GM21360 (cell line): ENCODE measurements around the gene ATP5PF.
"Not testable (repeated sequence)": the region's sequence is repeated elsewhere in the genome, so short reads cannot be mapped to it uniquely, and the experiment has no call there.

Experiments
- ATAC-seq: cut with Tn5 transposase; IDR thresholded peaks from one replicate; pipeline ENCODE4 v1.9.1; 2021; ENCODE audit warnings: mild to moderate bottlenecking, moderate library complexity; ENCODE audit not compliant: unreplicated experiment

ATP5PF gene

GRCh38 chr21:25732091-25732760 is 2.5 kb downstream of the ATP5PF start:
- no peak for ATAC-seq

- no peak for ATAC-seq
Measured at GRCh38 chr21:25722631-25723030, 12.1 kb downstream of the ATP5PF start.

GRCh38 chr21:25721987-25722386 is 12.7 kb downstream of the ATP5PF start:
- ATAC-seq = no peak

GRCh38 chr21:25717491-25718147 is 17.1 kb downstream of the ATP5PF start:
- ATAC-seq = no peak

- not testable (repeated sequence) for ATAC-seq
Measured at GRCh38 chr21:25714066-25714465, 20.6 kb downstream of the ATP5PF start.

- no peak for ATAC-seq
Measured at GRCh38 chr21:25710550-25710949, 24.2 kb downstream of the ATP5PF start.

- ATAC-seq = no peak
Measured at GRCh38 chr21:25709684-25710265, 24.9 kb downstream of the ATP5PF start.

GRCh38 chr21:25708467-25709065 is 26.1 kb downstream of the ATP5PF start:
- ATAC-seq = no peak

- ATAC-seq = no peak
Measured at GRCh38 chr21:25701529-25701928, 33.2 kb downstream of the ATP5PF start.

- ATAC-seq = no peak
Measured at GRCh38 chr21:25700741-25701140, 34.0 kb downstream of the ATP5PF start.

GRCh38 chr21:25695461-25695860 is 39.2 kb downstream of the ATP5PF start:
- ATAC-seq = not testable (repeated sequence)

- no peak for ATAC-seq
Measured at GRCh38 chr21:25691976-25692375, 42.7 kb downstream of the ATP5PF start.

- ATAC-seq = no peak
Measured at GRCh38 chr21:25689226-25689625, 45.5 kb downstream of the ATP5PF start.

- ATAC-seq = no peak
Measured at GRCh38 chr21:25688275-25689155, 46.2 kb downstream of the ATP5PF start.

- no peak for ATAC-seq
Measured at GRCh38 chr21:25687787-25688186, 46.9 kb downstream of the ATP5PF start.

GRCh38 chr21:25682382-25682781 is 52.3 kb downstream of the ATP5PF start:
- no peak for ATAC-seq

GRCh38 chr21:25676451-25676850 is 58.3 kb downstream of the ATP5PF start:
- no peak for ATAC-seq
